ENCODE data around the gene PIWIL4.
"Not testable (repeated sequence)": the region's sequence is repeated elsewhere in the genome, so short reads cannot be mapped to it uniquely, and the experiment has no call there.

Gene PIWIL4

DNA sequence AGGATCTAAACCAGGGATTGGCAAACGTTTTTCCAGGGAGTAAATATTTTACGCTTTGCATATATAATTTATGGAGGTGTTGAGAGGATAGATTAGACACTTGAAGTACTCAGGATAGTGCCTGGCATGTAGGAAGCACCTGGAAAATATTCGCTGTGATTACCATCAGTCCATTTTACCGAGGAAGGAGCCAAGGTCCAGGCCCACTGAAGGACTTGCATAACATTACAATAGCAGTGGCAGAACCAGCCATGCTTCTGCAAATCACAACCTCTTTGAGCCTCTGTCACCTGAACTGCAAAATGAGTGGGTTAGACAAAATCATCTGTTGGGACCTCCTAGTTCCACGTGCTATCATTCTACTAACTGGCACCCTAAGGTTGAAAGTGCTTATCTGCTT lies 18.0 kb upstream of the PIWIL4 start:
- DNase-seq: no peak

DNA sequence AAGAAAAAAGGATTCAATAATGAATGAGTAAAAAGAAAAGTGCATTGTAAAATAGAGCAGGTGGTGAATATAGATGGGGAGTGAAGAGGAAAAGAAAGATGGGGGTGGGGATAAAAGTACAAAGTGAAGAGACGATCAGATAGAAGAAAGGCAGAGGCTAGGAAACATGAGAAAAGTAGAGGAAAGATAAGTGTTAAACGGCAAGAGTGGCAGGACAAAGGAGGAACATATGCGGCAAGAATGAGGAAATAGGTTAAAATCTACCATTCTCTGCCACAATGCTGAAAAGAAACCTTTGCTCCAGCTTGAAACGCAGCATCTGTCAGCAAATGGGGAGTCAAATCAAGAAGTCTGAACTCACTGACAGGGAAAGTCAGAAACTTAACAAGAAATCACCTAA lies 16.7 kb upstream of the PIWIL4 start:
- DNase-seq: peak; percentile 36 to 42

DNA sequence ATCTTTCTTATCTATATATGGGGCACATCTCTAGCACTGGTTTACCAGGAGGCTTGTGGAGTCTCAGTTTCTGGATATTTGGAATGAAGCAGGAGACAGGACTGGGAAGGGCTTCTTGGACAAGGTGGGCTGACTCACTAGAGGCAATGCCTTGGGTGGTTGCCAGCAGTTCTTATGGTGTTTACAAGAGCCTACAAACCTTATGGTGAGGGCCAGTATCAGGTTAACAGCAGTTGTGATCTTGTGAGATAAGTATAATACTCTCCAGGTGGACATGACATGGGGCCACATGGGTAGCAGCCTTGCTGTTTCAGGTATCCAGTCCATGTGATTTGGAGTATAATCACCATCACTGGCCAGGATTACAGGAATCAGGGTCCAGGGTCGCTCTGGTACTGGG lies 13.2 kb upstream of the PIWIL4 start:
- no peak for DNase-seq

DNA sequence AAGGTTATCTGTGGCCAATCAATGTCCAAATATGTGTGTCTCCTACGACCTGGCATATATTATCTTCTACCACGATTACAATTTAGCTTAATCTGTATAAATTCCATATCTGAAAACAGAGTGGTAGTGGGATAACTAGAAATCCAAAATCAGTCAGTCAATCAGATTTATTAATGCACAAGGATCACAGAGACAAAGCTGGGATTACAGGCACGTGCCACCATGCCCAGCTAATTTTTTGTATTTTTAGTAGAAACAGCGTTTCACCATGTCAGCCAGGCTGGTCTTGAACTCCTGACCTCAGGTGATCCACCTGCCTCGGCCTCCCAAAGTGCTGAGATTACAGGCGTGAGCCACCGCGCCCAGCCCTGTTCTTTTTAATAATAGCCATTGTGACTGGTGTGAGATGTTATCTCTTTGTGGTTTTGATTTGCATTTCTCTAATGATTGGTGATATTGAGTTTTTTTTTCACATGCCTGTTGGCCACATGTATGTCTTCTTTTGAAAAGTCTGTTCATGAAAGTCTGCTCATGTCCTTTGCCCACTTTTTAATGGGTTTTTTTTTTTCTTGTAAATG lies 11.3 kb upstream of the PIWIL4 start:
- not testable (repeated sequence) for DNase-seq

DNA sequence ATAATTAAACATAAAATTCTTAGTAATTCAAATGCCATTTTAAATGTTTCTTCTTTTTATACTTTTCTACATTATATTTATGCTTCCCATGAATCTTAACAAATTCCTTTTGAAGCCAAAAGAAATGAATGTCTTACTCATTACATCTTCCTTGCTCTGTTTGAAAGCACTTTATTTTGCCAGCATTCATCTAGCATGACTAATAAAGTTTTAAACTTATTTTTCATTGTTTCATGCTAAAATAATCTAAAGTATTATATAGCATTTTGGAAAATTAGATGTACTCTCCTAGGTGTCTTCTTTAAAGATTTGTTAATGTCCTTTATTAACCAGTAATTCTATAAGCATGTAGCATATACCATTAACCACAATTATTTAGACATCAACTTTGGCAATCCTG lies 9.7 kb upstream of the PIWIL4 start:
- no peak for DNase-seq

DNA sequence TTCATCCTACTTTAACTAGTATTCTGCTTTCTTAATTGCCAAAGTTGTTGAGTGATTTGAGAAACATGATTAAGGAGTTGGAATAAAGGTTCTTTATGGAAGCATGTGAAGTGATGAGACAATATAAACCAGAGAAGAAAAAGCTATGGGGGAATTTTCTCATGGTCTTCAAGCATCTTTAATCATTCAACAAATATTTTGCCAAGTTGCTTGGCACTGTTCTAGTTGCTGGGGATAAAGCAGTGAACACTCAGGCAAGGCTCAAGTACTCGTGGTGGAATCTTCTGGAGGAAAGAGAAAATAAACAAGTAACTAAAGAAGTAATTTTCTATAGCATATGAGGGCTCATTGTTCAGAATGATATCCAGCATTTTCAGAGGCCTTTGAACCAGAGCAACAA lies 9.2 kb upstream of the PIWIL4 start:
- no peak for DNase-seq

DNA sequence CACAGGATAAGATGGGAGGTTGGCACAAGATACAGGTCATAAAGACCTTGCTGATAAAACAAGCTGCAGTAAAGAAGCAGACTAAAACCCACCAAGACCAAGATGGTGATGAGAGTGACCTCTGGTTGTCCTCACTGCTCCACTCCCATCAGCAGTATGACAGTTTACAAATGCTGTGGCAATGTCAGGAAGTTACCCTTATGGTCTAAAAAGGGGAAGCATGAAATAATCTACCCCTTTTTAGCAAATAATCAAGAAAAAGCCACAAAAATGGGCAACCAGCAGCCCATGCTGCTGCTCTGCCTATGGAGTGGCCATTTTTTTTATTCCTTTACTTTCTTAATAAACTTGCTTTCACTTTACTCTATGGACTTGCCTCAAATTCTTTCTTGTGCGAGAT lies 8.7 kb upstream of the PIWIL4 start:
- peak; percentile 92 for DNase-seq

DNA sequence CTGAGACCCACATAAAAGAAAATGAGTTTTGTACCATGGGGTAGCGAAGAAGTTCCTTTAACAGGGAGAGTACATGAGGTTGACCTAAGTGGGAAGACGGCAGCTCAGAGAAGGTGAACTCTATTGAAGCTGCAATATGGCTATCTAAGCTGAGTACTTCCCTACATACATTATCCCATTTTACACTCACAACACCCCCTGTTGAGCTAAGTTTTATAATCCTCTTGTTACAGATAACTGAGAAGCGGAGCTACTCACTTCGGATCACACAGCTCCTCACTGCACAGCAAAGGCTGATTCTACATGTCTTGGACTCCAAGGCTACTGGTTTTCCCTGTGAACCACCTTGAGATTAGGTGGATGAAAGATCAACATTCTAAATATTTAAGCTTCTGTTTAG lies 8.2 kb upstream of the PIWIL4 start:
- DNase-seq: no peak

DNA sequence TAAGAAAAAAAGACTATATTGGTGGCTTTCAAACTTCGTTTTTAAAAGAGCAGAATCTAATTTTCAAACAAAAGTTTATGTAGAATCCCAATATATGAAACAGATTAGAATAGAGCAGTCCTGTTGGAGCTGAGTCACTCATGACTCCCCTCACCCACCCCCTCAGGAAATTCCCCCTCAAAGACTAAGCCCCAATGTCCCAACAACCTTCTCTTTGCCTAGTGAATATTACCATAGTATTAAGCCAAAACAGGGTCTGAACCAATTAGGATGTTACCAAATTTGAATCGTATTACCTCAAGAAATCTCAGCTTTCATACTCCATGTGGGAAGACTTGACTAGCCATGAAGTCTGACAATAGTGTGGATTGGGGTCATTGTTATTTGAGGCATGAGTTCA lies 7.8 kb upstream of the PIWIL4 start:
- no peak for DNase-seq

DNA sequence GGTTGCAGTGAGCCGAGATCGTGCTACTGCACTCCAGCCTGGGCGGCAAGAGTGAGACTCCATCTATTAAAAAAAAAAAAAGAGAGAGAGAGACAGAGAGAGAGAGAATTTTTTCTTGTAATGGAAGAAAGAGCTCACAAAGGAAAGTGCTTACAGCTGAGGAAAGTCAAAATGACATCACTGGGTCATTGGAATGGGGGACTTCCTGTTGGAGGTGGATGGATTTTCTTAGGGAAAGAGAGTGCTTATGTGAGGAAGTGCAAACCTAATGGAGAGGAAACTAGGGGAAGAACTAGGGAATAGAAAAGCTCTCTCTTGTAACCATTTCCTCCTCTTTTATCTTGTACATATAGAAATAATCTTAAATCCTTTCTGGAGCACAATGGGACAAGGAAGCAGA lies 6.3 kb upstream of the PIWIL4 start:
- DNase-seq: no peak

DNA sequence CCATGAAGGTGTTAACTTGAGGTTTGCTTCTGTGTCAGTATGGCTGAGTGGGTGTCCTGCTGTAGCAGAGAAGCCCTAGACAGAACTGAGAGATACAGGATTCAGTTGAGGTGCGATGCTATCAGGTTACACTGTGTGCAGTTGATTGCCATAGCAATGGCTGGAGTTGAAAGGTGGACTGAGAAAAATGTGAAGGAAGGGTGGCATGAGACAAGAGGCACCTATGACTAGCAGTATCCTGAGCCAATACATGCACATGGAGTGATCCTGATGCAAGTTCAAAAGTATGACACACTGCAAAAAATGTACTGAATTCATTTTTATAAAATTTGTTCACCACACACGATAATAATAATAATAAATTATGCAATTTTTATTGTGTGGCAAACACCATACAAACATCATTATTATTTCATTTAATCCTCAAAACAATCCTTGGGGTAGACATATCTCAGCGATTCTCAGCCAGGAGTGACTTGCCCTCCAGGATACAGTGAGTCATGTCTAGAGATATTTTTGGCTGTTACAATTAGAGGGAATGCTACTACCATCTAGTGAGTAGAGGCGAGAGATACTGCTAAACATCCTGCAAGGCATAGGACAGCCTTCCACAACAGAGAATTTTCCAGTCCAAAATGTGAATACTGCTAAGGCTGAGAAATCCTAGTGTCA lies 3.9 kb upstream of the PIWIL4 start:
- no peak for DNase-seq

DNA sequence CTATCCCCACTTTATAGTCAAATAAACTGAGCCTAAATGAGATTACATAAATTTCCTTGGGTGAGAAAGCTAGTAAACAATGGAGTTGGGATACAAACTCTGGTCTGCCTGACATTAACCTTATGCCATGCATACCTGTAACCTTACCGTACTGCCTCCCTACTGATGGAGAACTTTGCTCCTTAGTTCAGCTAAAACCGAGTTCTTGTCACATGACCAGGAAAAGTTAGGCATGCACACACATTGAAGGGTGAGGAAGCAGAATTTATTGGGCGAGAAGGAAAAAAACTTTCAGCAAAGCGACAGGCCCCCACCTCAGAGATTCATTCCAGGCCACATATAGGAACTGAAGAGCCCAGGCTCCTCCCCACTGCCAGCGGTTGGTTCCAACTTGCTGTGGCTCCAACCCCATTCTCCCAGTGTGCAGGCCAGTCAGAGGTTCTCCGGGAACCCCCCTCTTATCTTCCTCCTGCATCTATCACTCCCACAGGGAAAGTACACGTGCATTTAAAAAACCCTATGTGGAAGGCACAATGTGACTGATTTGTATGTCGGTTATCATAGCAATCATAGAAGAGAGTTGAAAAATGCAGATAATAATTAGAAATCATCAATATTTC lies 3.2 kb upstream of the PIWIL4 start:
- no peak for DNase-seq

DNA sequence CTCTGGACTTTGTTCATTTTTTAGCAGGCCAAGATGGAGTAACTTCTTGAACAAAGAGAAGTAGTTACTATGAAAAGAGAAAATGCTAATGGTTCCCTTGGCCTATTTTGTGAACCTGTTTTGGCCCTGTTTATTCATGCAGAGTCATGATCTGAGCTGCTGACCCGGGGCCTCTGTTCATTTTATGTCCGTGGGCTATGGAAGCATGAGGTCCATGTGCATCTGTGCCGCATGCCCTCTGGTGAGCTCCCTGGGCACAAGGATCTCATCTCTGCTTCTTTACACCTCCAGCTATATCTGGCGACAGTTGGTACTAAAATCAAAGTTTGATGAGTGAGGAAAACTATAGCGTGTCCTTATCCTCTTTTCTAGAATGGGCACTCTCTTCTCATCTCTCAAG lies 1.0 kb downstream of the PIWIL4 start:
- no peak for DNase-seq

DNA sequence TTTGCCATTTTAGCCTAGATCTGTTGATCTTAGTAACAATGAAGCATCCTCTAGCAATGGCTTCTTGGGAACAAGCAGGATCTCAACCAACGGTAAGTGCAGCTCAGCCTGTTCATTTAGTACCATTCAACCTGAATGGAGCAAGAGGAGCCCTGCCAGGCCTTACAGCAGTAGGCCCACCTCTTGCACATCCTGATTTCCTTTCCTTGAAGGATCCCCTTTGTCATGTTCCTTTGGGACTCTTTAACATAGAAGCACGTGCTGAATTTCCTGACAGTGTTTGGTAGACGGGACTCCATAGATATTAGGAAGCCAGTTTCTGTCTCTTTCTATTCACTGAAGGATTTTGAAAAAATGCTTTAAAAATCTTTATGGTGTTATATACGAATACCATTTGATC lies 1.5 kb downstream of the PIWIL4 start:
- no peak for DNase-seq

DNA sequence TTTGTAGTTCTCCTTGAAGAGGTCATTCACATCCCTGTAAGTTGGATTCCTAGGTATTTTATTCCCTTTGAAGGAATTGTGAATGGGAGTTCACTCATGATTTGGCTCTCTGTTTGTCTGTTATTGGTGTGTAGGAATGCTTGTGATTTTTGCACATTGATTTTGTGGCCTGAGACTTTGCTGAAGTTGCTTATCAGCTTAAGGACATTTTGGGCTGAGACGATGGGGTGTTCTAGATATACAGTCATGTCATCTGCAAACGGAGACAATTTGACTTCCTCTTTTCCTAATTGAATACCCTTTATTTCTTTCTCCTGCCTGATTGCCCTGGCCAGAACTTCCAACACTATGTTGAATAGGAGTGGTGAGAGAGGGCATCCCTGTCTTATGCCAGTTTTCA lies 5.8 kb downstream of the PIWIL4 start:
- DNase-seq: not testable (repeated sequence)

DNA sequence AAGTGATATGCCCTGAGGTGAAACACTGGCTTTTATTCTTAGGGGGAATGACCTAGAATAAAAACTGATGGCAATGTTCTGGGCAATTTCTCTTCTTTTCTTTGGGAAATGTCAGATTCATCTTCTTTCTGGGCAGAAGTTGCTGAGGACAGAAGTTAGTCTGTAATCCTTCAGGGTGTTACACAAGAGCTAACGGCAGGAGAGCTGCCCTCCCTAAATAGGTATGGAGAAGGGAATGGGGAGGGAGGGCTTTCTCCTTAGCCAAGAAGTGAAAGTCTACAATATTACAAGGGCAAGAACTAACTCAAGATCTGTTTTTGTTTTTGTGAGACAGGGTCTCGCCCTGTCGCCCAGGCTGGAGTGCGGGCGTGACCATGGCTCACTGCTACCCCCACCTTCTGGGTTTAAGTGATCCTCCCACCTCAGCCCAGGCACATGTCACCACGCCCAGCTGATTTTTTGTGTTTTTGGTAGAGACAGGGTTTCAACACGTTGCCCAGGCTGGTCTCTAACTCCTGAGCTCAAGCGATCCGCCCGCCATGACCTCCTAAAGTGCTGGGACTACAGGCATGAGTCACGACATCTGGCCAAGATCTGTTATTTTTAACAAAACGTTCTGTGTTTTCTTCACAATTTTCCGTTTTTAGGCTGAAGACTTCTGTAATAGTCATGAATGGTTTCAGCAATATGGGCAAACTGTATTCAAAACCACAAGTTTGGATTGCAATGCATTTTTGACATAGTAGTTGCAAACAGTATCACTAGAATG lies 7.2 kb downstream of the PIWIL4 start:
- DNase-seq: peak; percentile 92 to 93

DNA sequence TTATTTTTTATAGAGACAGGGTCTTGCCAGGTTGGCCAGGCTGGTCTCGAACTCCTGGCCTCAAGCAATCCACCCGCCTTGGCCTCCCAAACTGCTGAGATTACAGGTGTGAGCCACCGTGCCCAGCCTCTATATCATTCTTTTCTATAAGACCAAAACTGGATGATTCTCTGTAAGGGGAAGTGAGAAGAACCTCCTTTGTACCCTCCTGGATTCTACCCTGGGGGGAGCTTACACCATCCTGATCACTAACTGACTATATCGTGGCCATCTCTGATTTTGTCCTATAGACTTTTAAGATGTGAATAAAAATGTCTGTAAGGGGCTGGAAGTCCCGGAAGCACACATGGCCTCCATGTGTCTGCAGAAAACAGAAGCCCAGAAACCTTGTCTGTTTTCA lies 9.1 kb downstream of the PIWIL4 start:
- peak; percentile 28 to 31 for DNase-seq

DNA sequence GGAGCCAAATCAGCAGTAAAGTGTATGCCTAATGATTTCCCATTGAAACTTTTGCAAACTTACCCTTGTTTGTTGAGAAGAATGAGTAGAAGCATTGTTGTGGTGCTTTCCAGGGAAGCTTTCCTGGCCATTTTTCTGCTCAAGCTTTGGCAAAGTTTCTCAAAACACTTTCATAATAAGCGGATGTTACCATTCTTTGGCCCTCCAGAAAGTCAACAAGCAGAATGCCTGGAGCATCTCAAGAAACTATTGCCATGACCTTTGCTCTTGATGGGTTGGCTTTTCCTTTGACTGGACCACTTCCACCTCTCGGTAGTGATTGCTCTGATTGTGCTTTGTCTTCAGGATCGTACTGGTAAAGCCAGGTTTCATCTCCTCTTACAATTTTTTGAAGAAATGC lies 10.7 kb downstream of the PIWIL4 start:
- no peak for DNase-seq

DNA sequence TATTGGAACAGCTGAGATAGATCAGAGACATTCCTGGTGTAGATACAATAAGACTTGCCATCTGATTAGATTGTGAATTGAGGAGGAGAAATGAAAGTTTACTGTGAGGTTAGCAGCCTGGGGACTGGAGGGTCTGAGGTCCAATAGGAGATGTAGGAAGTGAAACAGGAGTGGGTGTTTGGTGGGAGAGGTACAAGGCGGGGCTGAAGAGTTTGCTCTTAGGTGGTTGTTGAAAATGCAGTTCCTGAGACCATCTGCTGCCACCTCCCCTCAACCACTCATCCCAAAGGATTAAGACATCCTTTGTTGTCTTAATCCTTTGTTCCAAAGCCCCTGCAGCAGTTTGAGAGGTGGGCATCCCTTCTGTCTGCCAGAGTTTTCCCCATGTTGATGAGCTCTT lies 14.8 kb downstream of the PIWIL4 start:
- no peak for DNase-seq

DNA sequence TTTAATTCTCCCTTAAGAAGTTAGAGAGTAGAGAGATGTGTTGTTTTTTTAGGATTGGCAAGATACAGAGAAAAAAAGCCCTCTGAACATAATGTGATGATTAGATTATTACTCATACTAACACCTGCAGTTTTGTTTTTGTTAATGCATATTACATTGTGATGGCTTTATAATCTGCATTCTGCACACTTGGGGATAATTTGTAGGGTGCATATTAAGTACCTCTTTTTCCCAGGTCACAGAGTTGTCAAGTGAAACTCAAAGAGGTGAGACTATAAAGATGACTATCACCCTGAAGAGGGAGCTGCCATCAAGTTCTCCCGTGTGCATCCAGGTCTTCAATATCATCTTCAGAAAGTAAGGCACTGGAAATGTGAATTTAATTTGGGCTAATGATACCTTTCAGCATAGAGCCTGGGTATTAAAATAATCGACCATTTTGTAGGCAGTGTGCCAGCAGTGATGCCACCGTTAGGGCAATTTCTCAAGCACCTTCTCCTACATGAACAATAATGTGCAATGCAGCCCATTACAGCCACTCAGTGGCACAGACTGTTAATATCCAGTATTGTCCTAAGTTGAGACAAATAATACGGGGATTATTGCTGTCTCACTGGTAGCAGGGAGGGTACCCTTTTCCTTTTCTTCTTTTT lies 16.2 kb downstream of the PIWIL4 start:
- DNase-seq: peak; percentile 26 to 50

DNA sequence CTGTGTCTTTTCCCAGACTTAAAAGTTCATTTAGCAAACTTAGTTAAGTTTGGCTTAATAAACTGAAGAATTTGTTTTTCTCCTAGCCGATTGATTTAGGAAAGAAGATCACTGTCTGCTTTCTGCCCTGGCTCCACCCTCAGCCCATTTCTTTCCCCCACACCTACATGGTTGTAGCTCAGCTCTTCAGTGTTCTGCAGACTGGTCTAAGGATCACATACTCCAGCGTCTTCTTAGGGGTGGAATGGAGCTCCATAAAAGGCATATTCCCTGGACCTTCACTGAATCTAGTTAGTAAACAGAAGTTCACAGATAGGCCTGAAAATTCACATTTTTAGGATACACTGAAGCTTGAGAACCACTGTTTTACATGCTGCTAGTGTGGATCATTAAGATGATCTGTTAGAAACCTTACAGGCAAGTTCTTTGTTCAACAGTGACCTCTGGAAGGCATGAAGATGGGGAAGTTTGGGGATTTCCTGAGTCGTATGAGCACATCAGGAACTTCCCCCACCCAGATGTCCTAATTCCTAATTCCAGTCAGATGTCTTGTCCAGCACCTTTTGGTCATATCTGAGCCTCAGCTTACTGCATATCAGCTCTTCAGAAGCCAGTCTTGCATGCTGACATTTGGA lies 16.8 kb downstream of the PIWIL4 start:
- DNase-seq: peak; percentile 38 to 55

DNA sequence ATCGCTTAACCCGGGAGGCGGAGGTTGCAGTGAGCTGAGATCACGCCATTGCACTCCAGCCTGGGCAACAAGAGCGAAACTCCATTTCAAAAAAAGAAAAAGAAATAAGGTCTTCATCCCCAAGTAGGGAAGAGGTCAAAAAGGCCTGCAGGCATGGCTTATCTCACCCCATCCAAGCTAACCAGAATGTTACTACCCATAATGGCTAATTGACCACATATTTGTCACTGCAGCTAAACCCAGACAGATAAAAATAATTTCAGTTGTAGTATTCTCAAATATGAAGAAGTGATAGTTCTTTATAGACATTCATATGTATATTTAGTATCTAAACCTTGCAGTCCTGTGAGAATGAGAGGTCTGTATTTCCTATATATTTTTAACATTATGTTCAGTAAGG lies 17.8 kb downstream of the PIWIL4 start:
- DNase-seq: no peak

DNA sequence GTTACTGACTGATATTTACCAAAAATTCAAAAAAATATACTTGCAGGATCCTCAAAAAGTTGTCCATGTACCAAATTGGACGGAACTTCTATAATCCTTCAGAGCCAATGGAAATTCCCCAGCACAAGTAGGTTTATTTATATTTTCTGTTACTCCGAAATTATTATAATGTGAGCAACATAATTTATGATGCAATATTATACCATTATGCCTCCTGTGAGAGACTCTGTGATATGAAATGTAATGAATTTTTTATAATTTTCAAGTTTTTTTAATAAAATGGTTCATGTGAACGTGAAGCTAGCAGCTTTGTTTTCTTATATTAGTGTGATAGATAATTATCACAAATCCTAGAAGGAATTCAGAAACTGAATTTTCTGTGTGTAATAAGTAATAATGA lies 18.2 kb downstream of the PIWIL4 start:
- no peak for DNase-seq
